Nucleus accumbens (tissue), 56 donors: ENCODE measurements around the gene FGFBP1.

Experiments used
- DNase-seq, 56 donors: peaks; one replicate each; lab custom pipeline; 2025; lab: John Stamatoyannopoulos, UW

The FGFBP1 gene

GRCh38 chr4:15938640-15939039 lies at the start of gene FGFBP1:
TSS of gene FGFBP1 (minus strand) at chr4:15938740. CDS start at chr4:15936632, 2,108 bp downstream.
- DNase-seq, result no peak

GRCh38 chr4:15988222-15988621 lies 49.7 kb upstream of the FGFBP1 start:
- no peak for DNase-seq

GRCh38 chr4:15986907-15987306 lies 48.4 kb upstream of the FGFBP1 start:
- DNase-seq, result no peak

GRCh38 chr4:15983610-15984009 lies 45.1 kb upstream of the FGFBP1 start:
- DNase-seq, result no peak

GRCh38 chr4:15982842-15983524 lies 44.4 kb upstream of the FGFBP1 start:
- DNase-seq, result peak in 2 of 56 donors; percentile 4 to 21

- DNase-seq, result no peak
These were observed 38.2 kb upstream of the FGFBP1 start for GRCh38 chr4:15976456-15977447.

GRCh38 chr4:15971068-15971801 lies 32.7 kb upstream of the FGFBP1 start:
- DNase-seq, result no peak

- DNase-seq, result no peak
These were observed 30.2 kb upstream of the FGFBP1 start for GRCh38 chr4:15968551-15969300.

GRCh38 chr4:15965325-15965724 lies 26.8 kb upstream of the FGFBP1 start:
- no peak for DNase-seq

- DNase-seq, result no peak
These were observed 25.6 kb upstream of the FGFBP1 start for GRCh38 chr4:15964159-15964558.

GRCh38 chr4:15963576-15963975 lies 25.0 kb upstream of the FGFBP1 start:
- DNase-seq, result no peak

- DNase-seq, result peak in 9 of 56 donors; percentile 2 to 30 (median 8)
These were observed 24.5 kb upstream of the FGFBP1 start, which contains the start of gene FGFBP2 for GRCh38 chr4:15963001-15963451. TSS of gene FGFBP2 (minus strand) at chr4:15963175. CDS start at chr4:15963129, 46 bp downstream.

- DNase-seq, result no peak
These were observed 23.4 kb upstream of the FGFBP1 start for GRCh38 chr4:15961781-15962510.

GRCh38 chr4:15958562-15958961 lies 20.0 kb upstream of the FGFBP1 start:
- no peak for DNase-seq

- peak in 39 of 56 donors; percentile 1 to 77 (median 24) for DNase-seq
These were observed 17.8 kb upstream of the FGFBP1 start for GRCh38 chr4:15956179-15956850.

GRCh38 chr4:15955670-15956069 lies 17.1 kb upstream of the FGFBP1 start:
- DNase-seq, result no peak

- no peak for DNase-seq
These were observed 15.1 kb upstream of the FGFBP1 start for GRCh38 chr4:15953625-15954024.

- DNase-seq, result no peak
These were observed 13.2 kb upstream of the FGFBP1 start for GRCh38 chr4:15951781-15952180.

GRCh38 chr4:15948826-15949225 lies 10.3 kb upstream of the FGFBP1 start:
- DNase-seq, result no peak
